Lower lobe of right lung (tissue), 2 donors: ENCODE measurements around the gene INHBE. TPM values are rescaled to one million over a fixed set of nuclear protein-coding genes. Genes with fewer than 3 reads are reported as not detected.

Experiments
- ATAC-seq, 2 donors: fragments of 200-7000 bp; cut with Tn5 transposase; one replicate each; pipeline ENCODE4 v1.9.1; 2020 to 2022; ENCODE audit warnings: mild to moderate bottlenecking in 2 of 2, moderate library complexity in 2 of 2
- DNase-seq: peaks from one replicate; pipeline ENCODE4 v3.0.0-alpha.2; 2020
- H3K27ac ChIP-seq: fragments of 200-600 bp; one replicate; pipeline ENCODE4 v1.8.0; 2022
- H3K27me3 ChIP-seq: fragments of 200-600 bp; one replicate; pipeline ENCODE4 v1.8.0; 2022; ENCODE audit warnings: low read depth
- H3K36me3 ChIP-seq: fragments of 200-600 bp; one replicate; pipeline ENCODE4 v1.8.0; 2022; ENCODE audit warnings: mild to moderate bottlenecking
- H3K4me1 ChIP-seq: fragments of 200-600 bp; one replicate; pipeline ENCODE4 v1.8.0; 2022
- H3K4me3 ChIP-seq: fragments of 200-600 bp; one replicate; pipeline ENCODE4 v1.8.0; 2022; ENCODE audit warnings: mild to moderate bottlenecking
- H3K9me3 ChIP-seq: fragments of 200-600 bp; one replicate; pipeline ENCODE4 v1.8.0; 2022
- CTCF ChIP-seq: fragments of 200-600 bp; IDR thresholded peaks from one replicate; pipeline ENCODE4 v1.8.0; 2022; ENCODE audit warnings: antibody characterized with exemption, mild to moderate bottlenecking
- intact Hi-C: fragments of 100-400 bp; cut with DNase I; formaldehyde crosslinking; loops from one replicate; pipeline ENCODE4 v1.11.0; 2022
- total RNA-seq: library from RNA; stranded (reverse); fragmentation: NEBNext Ultra II Directional; extraction: Animal tissue kit (Norgen Biotek cat#: 25700); gene quantifications from one replicate; pipeline ENCODE4 v1.2.1, GENCODE V29; 2021
- donor health status: DM: no; HTN: yes; CAD: no; lungs with severe emphysema.

Gene INHBE
- total RNA-seq, 1 donor from 2014 or later, result not detected

GRCh38 chr12:57475271-57476161, 20.4 kb downstream of the INHBE start:
- DNase-seq (no peak), ATAC-seq (peak; percentile 27 to 31)
- peaks cover 34% of the 10 kb centered on the region for H3K4me1 ChIP-seq
- H3K27me3 ChIP-seq, result peaks cover 36% of the 10 kb centered on the region
- no peaks in the 10 kb centered on the region for H3K9me3 ChIP-seq
- intact Hi-C loops, result no loop called here
- H3K36me3 ChIP-seq, result peaks cover 3% of the 10 kb centered on the region
- peak overlapping the region; percentile 78 for H3K27ac ChIP-seq
- TF ChIP-seq CTCF, result no peak
- peak overlapping the region; percentile 57 for H3K4me3 ChIP-seq

DNA sequence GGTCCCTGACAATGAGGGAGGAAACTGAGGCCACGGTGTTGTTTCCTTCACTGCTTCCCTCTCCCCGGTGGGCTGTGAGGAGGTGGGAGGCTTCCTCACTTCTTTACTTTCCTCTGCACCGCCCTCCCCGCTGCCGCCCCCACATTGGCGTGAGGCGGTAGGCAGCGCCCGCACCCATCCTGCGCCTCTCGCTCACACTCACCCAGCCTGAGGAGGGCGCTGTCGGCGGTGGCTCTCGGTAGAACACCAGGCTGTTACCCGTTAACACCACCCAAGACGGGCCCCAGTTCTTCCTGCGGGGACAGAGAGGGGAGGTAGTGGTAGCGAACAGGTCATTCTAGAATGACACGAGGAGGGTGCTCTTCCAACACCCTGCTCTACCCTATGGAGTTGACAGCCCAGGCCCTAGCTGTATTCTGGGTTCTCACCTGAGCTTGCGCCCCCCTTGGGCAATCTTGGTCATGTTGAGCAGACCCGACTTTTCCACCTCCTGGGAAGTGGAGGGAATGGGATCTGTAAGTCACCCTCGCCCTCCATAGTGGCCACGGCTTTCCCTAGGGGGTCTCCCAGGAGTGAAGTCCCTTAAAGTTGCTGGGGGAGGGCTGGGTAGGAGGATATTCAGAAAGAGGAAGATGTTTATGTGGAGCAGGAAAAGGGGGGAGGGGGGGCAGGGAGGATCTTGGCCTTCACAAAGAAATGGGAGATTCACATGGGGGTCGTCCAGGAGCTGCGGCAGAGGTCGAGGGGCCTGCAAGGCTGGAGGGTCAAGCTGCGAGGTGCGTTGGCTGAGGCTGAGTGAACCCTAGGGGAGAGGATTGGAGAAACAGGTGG, 21.3 kb downstream of the INHBE start:
- no peaks in the 10 kb centered on the region for H3K9me3 ChIP-seq
- peak; percentile 36 for TF ChIP-seq CTCF
- peak overlapping the region; percentile 78 for H3K27ac ChIP-seq
- intact Hi-C loops, result no loop called here
- DNase-seq (peak; percentile 77), ATAC-seq (peak; percentile 25 to 62)
- H3K27me3 ChIP-seq, result peaks cover 36% of the 10 kb centered on the region
- peaks cover 3% of the 10 kb centered on the region for H3K36me3 ChIP-seq
- peaks cover 37% of the 10 kb centered on the region for H3K4me1 ChIP-seq
- H3K4me3 ChIP-seq, result peak overlapping the region; percentile 57

DNA sequence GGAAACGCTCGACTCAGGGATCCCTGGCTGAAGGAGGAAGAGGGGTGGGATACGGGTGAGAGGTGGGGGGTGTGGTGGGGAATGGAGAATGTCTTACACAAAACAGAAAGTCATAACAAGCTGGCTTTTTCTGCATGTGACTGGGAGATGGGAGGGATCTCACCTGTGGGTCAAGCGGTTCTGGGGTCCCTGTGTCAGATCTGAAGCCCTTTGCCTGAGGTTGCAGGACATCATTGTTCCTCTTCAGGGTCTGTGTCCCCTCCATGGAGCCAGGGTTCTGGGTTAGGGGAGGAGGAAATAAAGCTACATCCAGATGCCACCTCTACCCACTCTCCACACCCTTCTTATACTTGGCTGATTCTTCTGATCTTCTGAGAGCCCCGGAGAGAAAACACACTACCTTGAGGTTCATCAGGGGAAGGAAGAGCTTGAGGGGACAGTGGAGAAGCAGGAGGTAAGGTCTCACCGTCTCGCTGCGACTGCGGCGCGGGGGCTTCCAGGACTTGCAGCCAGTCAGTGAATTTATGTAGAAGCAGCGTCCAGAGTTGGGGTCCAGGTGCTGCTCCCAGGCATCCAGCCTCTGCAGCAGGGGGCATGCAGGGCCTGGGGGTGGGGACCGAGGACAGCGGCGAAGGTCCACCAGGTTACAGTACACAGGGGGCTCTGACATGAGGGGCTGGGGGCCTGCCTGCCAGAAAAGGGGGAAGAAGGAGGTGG, 22.0 kb downstream of the INHBE start:
- Histone ChIP-seq H3K36me3 (peaks cover 3% of the 10 kb centered on the region), H3K9me3 (no peaks in the 10 kb centered on the region), H3K4me3 (peak overlapping the region; percentile 57), H3K27ac (peak overlapping the region; percentile 78), H3K4me1 (peaks cover 37% of the 10 kb centered on the region), H3K27me3 (peaks cover 36% of the 10 kb centered on the region)
- no peak for TF ChIP-seq CTCF
- ATAC-seq (no peak), DNase-seq (no peak)
- intact Hi-C loops, result no loop called here

- no peak for DNase-seq
- TF ChIP-seq CTCF, result no peak
- H3K4me3 ChIP-seq, result peak overlapping the region; percentile 57
- H3K36me3 ChIP-seq, result peaks cover 3% of the 10 kb centered on the region
- H3K27me3 ChIP-seq, result peaks cover 36% of the 10 kb centered on the region
- H3K27ac ChIP-seq, result peak overlapping the region; percentile 78
- peaks cover 37% of the 10 kb centered on the region for H3K4me1 ChIP-seq
- peak; percentile 44 to 59 for ATAC-seq
- no peaks in the 10 kb centered on the region for H3K9me3 ChIP-seq
- intact Hi-C loops, result no loop called here
Measured at GRCh38 chr12:57477710-57478681, 22.9 kb downstream of the INHBE start.
